Muscle layer of duodenum (tissue), 2 donors: ENCODE measurements around the gene ZNF609.
"Not testable (repeated sequence)": the region's sequence is repeated elsewhere in the genome, so short reads cannot be mapped to it uniquely, and the experiment has no call there.

Source experiments
- H3K27ac ChIP-seq: one replicate; pipeline ENCODE4 v1.7.0; 2013; ENCODE audit warnings: mild to moderate bottlenecking, low read length
- H3K27me3 ChIP-seq: one replicate; pipeline ENCODE4 v1.7.0; 2013; ENCODE audit warnings: low read depth, mild to moderate bottlenecking, control low read depth, low read length
- H3K36me3 ChIP-seq, 2 donors: one replicate each; pipeline ENCODE4 v1.7.0; 2013; ENCODE audit warnings: low read length in 2 of 2, control low read depth in 1 of 2, mild to moderate bottlenecking in 1 of 2; ENCODE audit not compliant: insufficient read depth in 2 of 2, control insufficient read depth in 1 of 2
- H3K4me1 ChIP-seq, 2 donors: one replicate each; pipeline ENCODE4 v1.7.0; 2013; ENCODE audit warnings: low read length in 2 of 2, mild to moderate bottlenecking in 2 of 2, control low read depth in 1 of 2, moderate library complexity in 1 of 2; ENCODE audit not compliant: insufficient read depth in 2 of 2, control insufficient read depth in 1 of 2
- H3K4me3 ChIP-seq, 2 donors: one replicate each; pipeline ENCODE4 v1.7.0; 2013; ENCODE audit warnings: low read length in 2 of 2, low read depth in 1 of 2, mild to moderate bottlenecking in 1 of 2
- H3K9me3 ChIP-seq, 2 donors: one replicate each; pipeline ENCODE4 v1.7.0; 2013; ENCODE audit warnings: low read length in 2 of 2, control low read depth in 1 of 2, mild to moderate bottlenecking in 1 of 2; ENCODE audit not compliant: control insufficient read depth in 1 of 2
- donor health status: healthy.

The ZNF609 gene

DNA sequence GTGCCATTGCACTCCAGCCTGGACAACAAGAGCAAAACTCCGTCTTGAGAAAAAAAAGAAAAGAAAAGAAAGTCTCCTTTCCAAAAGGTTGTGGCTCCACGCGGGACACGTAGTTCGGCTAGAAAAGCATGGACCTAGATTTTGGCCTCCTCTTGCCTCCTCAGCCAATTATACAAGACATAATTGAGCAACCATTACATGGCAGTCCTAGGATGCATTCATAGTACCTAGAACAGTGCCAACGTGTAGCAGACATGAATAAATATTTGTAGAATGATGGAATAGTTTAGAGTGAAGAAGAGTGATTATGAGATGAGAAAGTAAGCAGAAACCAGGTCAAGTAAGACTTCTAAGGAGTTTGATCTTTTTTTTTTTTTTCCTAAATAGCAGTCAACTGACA, 112.5 kb downstream of the ZNF609 start:
- Histone ChIP-seq H3K4me3 (no peak overlapping the region), H3K27ac (no peak overlapping the region), H3K9me3 (no peaks in the 10 kb centered on the region), H3K36me3 (no peaks in the 10 kb centered on the region), H3K27me3 (no peaks in the 10 kb centered on the region), H3K4me1 (peaks cover 0 to 21% of the 10 kb centered on the region in 2 donors)

GRCh38 chr15:64574301-64575017, 114.1 kb downstream of the ZNF609 start:
- Histone ChIP-seq H3K4me1 (peaks cover 0 to 9% of the 10 kb centered on the region in 2 donors), H3K4me3 (no peak overlapping the region), H3K36me3 (no peaks in the 10 kb centered on the region), H3K9me3 (no peaks in the 10 kb centered on the region), H3K27me3 (no peaks in the 10 kb centered on the region), H3K27ac (no peak overlapping the region)

DNA sequence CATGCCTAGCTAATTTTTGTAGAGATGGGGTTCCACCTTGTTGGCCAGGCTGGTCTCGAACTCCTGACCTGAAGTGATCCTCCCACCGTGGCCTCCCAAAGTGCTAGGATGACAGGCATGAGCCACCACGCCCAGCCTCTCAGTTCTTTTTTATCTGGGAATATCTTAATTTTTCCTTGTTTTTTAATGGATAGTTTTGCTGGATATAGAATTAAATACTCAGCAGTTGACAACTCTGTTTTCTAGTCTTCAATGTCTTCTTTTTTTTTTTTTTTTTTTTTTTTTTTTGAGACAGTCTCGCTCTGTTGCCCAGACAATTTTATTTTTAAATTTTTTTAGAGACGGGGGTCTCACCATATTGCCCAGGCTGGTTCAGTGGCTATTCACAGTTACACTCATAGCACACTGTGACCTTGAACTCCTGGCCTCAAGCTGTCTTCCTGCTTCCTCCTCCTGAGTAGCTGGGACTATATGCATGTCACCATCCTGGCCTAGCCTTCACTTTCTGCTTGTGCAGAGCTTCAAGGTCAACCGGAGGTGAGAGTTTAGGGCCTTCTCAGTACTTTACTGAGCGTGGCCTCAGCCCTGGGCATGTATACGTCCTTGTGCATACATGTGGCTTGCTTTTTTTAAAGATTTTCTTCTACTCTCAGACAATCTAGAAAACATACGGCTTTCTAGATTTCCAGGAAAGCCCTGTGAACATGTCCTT, 120.5 kb downstream of the ZNF609 start:
- Histone ChIP-seq H3K27ac (no peak overlapping the region), H3K4me3 (no peak overlapping the region), H3K27me3 (no peaks in the 10 kb centered on the region)

DNA sequence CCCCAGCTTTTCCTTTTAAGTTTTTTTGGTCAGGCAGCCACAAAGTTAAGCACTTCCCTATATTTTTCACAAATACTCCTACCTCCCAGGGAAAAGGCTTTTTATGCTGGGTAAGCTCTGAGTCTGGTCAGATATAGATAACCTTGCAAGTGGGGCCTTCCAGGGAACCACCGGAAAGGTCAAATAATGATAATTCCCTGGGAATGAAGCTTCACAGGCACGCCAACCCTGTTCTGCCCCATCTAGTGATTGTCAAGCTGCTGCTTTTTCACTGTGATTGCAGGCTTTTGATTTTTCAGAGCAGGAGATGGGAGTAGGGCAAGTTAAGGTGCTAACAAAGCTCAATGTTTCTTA, 121.0 kb downstream of the ZNF609 start:
- Histone ChIP-seq H3K4me3 (no peak overlapping the region), H3K9me3 (peaks cover 3 to 6% of the 10 kb centered on the region in 2 donors), H3K4me1 (no peaks in the 10 kb centered on the region), H3K27ac (no peak overlapping the region), H3K36me3 (no peaks in the 10 kb centered on the region), H3K27me3 (no peaks in the 10 kb centered on the region)

More for the DNA sequence above, 120.5 kb downstream of the ZNF609 start:
- Histone ChIP-seq H3K36me3 (no peaks in the 10 kb centered on the region), H3K4me1 (no peaks in the 10 kb centered on the region), H3K9me3 (peaks cover 3 to 6% of the 10 kb centered on the region in 2 donors)

DNA sequence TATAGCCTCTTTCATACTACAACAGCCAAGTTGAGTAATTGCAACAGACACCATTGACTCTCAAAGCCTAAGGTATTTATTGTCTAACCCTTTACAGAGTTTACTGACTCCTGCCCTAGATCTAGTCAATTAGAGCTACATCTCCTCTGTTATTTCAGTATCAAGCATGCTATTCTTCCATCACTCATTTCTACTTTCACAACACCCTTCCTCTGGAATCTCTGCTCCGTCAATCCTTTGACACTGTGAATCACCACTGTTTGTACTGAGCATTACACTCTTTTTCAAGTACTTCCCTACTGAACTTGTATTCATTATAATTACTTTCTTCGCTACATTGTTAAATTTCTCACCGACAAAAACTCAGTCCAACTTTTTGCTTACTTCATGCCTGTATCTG, 121.8 kb downstream of the ZNF609 start:
- Histone ChIP-seq H3K9me3 (peaks cover 3 to 6% of the 10 kb centered on the region in 2 donors), H3K4me3 (no peak overlapping the region), H3K4me1 (peaks cover 0 to 3% of the 10 kb centered on the region in 2 donors), H3K27me3 (no peaks in the 10 kb centered on the region), H3K36me3 (no peaks in the 10 kb centered on the region), H3K27ac (no peak overlapping the region)

- no peaks in the 10 kb centered on the region for H3K36me3 ChIP-seq
- no peak overlapping the region for H3K27ac ChIP-seq
Measured at GRCh38 chr15:64583519-64583918, 123.1 kb downstream of the ZNF609 start.

GRCh38 chr15:64583983-64584382, 123.6 kb downstream of the ZNF609 start:
- Histone ChIP-seq H3K4me1 (peaks cover 0 to 3% of the 10 kb centered on the region in 2 donors), H3K27ac (no peak overlapping the region)

More at GRCh38 chr15:64583519-64583918, 123.1 kb downstream of the ZNF609 start:
- no peak overlapping the region for H3K4me3 ChIP-seq
- no peaks in the 10 kb centered on the region for H3K27me3 ChIP-seq
- H3K9me3 ChIP-seq: peaks cover 3 to 6% of the 10 kb centered on the region in 2 donors
- peaks cover 0 to 3% of the 10 kb centered on the region in 2 donors for H3K4me1 ChIP-seq

GRCh38 chr15:64586259-64586870, 126.0 kb downstream of the ZNF609 start:
- no peaks in the 10 kb centered on the region for H3K36me3 ChIP-seq
- peaks cover 0 to under 1% of the 10 kb centered on the region in 2 donors for H3K9me3 ChIP-seq
- H3K4me3 ChIP-seq: no peak overlapping the region
- no peaks in the 10 kb centered on the region for H3K27me3 ChIP-seq
- no peak overlapping the region for H3K27ac ChIP-seq
- H3K4me1 ChIP-seq: peaks cover 0 to 6% of the 10 kb centered on the region in 2 donors

More at GRCh38 chr15:64583983-64584382, 123.6 kb downstream of the ZNF609 start:
- Histone ChIP-seq H3K9me3 (peaks cover 3 to 6% of the 10 kb centered on the region in 2 donors), H3K4me3 (no peak overlapping the region), H3K27me3 (no peaks in the 10 kb centered on the region), H3K36me3 (no peaks in the 10 kb centered on the region)

DNA sequence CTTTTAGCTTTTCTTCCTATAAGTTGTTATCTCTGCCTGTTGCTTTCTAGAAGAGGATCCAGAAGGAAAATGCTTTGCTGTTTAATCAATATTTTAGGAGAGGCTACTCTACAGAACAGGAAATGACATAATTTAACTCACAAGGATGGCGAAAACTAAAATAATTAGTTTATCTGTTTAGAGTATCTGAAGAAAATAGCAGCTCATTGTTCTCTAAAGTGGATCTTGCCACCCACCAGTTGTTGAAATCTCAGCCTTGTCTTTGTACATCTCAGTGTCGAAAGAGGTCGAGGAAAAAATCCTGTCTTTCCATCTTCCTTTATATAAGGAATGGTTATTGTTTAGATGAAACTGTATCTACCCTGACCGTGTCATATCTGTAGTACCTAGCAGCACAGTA, 126.6 kb downstream of the ZNF609 start:
- H3K9me3 ChIP-seq: no peaks in the 10 kb centered on the region
- no peaks in the 10 kb centered on the region for H3K27me3 ChIP-seq
- peaks cover 0 to 6% of the 10 kb centered on the region in 2 donors for H3K4me1 ChIP-seq
- no peak overlapping the region for H3K27ac ChIP-seq
- H3K4me3 ChIP-seq: no peak overlapping the region
- no peaks in the 10 kb centered on the region for H3K36me3 ChIP-seq

DNA sequence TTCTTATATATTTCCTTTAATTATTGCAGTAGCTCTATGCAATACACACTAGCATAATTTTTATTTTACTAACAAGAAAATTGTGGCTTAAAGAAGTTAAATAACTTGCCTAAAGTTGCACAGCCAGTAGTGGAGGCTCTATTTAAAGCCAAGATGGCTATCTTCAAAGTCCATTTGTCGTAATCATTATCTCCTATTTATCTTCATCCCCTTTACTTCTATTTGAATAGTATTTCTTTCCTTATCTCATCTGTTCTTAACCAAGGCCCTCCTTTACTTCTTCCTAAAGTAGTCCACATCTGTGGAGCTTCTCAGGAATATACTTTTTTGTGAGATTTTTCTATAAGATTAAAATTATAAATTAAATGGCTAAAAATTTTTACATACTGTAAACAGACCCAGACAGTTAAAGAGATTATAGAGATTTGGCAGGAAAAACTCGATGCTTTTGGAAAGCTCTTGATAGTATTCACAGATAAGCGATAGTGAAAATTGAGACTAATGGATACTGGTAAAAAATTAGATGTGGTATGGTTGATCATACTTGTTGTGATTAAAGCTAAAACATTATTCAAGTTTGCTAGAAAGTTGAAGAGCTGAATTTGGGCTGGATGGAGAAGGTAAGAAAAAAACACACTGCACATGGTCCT, 129.2 kb downstream of the ZNF609 start:
- no peak overlapping the region for H3K27ac ChIP-seq
- no peaks in the 10 kb centered on the region for H3K9me3 ChIP-seq
- no peaks in the 10 kb centered on the region for H3K27me3 ChIP-seq
- no peaks in the 10 kb centered on the region for H3K36me3 ChIP-seq
- no peak overlapping the region for H3K4me3 ChIP-seq
- peaks cover 0 to 6% of the 10 kb centered on the region in 2 donors for H3K4me1 ChIP-seq

DNA sequence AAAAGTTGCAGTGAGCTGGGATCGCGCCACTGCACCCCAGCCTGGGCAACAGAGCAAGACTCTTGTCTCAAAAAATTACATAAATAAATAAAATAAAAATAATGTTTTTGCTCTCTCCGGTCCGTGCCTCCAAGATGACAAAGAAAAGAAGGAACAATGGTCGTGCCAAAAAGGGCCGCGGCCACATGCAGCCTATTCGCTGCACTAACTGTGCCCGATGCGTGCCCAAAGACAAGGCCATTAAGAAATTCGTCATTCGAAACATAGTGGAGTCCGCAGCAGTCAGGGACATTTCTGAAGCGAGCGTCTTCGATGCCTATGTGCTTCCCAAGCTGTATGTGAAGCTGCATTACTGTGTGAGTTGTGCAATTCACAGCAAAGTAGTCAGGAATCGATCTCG, 132.5 kb downstream of the ZNF609 start:
- H3K4me3 ChIP-seq, H3K27ac ChIP-seq, H3K36me3 ChIP-seq, H3K9me3 ChIP-seq, H3K27me3 ChIP-seq: not testable (repeated sequence)
- H3K4me1 ChIP-seq: peaks cover 8 to 22% of the 10 kb centered on the region in 2 donors
